NCI-H187 (cell line): ENCODE measurements around the gene RALGDS.

Experiments
- DNase-seq, 2 experiments: peaks; one replicate each; lab custom pipeline; 2025; lab: John Stamatoyannopoulos, UW

RALGDS gene

GRCh38 chr9:133051281-133051900 lies 69.6 kb downstream of the RALGDS start:
- no peak for DNase-seq

DNA sequence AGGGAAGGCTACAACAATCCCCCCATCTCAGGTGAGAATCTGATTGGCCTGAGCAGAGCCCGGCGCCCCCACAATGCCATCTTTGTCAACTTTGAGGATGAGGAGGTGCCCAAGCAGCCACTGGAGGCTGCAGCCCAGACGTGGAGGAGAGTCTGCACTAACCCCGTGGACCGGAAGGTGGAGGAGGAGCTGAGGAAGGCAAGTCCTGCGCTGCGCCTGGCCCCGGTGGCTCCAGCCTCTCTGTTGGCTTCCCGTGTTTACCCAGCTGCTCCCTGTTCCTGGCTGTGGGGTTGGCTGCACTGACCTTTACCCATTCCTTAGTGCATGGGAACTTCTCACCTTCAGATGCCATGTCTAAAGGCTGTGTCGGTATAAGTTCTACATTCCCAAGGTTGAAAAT lies 70.3 kb downstream of the RALGDS start:
- no peak for DNase-seq

DNA sequence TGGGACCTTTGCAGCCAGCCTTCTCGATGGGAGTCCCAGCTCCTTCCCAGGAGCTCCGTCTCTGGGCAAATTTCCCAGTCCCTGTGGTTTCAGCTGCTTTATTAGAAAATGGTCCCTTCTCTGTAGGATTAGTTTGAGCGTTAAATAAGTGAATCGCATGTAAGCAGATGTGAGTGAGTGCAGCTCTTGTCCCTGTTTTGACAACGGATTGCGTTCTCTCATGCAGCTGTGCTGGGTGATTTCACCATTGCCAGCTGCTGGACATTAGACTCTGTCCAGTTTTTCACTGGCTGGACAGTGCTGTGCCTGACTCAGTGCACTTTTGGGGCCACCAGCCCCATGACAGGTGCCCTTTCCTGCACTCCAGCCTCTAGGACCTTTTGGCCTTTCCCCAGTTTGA lies 70.9 kb downstream of the RALGDS start:
- no peak for DNase-seq

DNA sequence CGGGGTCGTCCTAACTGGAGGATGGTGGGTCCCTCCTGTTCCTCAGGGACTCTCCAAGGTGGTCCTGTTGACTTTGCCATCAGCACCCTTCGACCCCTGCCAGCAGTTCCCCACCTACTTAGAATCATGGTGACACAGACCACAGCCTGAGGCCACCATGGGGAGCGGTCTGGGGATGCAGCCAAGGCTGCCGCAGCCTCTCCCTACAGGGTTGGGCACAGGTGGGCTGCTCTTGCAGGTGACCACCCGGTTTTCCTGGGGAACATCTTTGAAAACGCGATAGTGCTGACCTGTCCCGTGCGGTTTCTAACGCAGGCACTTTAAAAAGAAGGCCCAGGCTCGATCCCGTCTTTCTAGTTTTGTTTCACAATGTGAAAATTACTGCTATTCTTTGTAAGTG lies 72.0 kb downstream of the RALGDS start:
- DNase-seq, result no peak

- no peak for DNase-seq
These were observed 72.4 kb downstream of the RALGDS start for GRCh38 chr9:133048595-133048994.
